Astrocyte of the spinal cord (primary cell): ENCODE measurements around the gene SPOCD1.

ENCODE experiments used
- DNase-seq: peaks from one replicate; pipeline ENCODE4 v3.0.0; 2011; ENCODE audit warnings: low read depth, low spot score
- H3K4me3 ChIP-seq: 2 replicates; pipeline ENCODE4 v1.5.1; 2011; ENCODE audit warnings: low read depth, mild to moderate bottlenecking, low read length, moderate library complexity
- CTCF ChIP-seq: IDR thresholded peaks from 2 replicates; pipeline ENCODE4 v1.5.1; 2012; ENCODE audit warnings: low read depth, mild to moderate bottlenecking, low read length, inconsistent platforms
- in situ Hi-C: cut with HindIII; loops from 2 replicates; pipeline ENCODE4 v1.10.0; 2017; ENCODE audit warnings: low sequenced_read_pairs

Gene SPOCD1

GRCh38 chr1:31811605-31812004 is 4.2 kb downstream of the SPOCD1 start:
- H3K4me3 ChIP-seq = no peak overlapping the region
- TF ChIP-seq CTCF = no peak
- DNase-seq = peak; percentile 54
- in situ Hi-C loops = no loop called here

GRCh38 chr1:31809698-31810097 is 6.1 kb downstream of the SPOCD1 start:
- in situ Hi-C loops = no loop called here
- no peak overlapping the region for H3K4me3 ChIP-seq
- no peak for TF ChIP-seq CTCF
- DNase-seq = no peak

- in situ Hi-C loops = no loop called here
- H3K4me3 ChIP-seq = no peak overlapping the region
Observed at GRCh38 chr1:31807273-31808048, 8.4 kb downstream of the SPOCD1 start.

GRCh38 chr1:31805318-31805717 is 10.5 kb downstream of the SPOCD1 start:
- DNase-seq = no peak
- in situ Hi-C loops = no loop called here
- no peak overlapping the region for H3K4me3 ChIP-seq
- TF ChIP-seq CTCF = no peak

More at GRCh38 chr1:31807273-31808048, 8.4 kb downstream of the SPOCD1 start:
- no peak for TF ChIP-seq CTCF
- no peak for DNase-seq

- TF ChIP-seq CTCF = no peak
Observed at GRCh38 chr1:31804098-31804497, 11.7 kb downstream of the SPOCD1 start.

GRCh38 chr1:31803610-31804009 is 12.2 kb downstream of the SPOCD1 start:
- TF ChIP-seq CTCF = no peak
- H3K4me3 ChIP-seq = no peak overlapping the region
- no peak for DNase-seq
- in situ Hi-C loops = no loop called here

More at GRCh38 chr1:31804098-31804497, 11.7 kb downstream of the SPOCD1 start:
- no peak overlapping the region for H3K4me3 ChIP-seq
- in situ Hi-C loops = no loop called here
- DNase-seq = no peak
